Neuronal stem cell (in vitro differentiated cells): Measurements from ENCODE around the gene PDE3B.
A peak's percentile ranks its signal among the peaks of the same experiment; 100 is the strongest.

ENCODE experiments used
- DNase-seq: peaks from one replicate; pipeline ENCODE4 v3.0.0-alpha.2; 2013; ENCODE audit warnings: low spot score
- H2AFZ ChIP-seq: one replicate; pipeline ENCODE4 v1.6.1; 2013; ENCODE audit warnings: mild to moderate bottlenecking, low read length, inconsistent platforms
- H2AK5ac ChIP-seq: 2 replicates; pipeline ENCODE4 v1.6.1; 2013; ENCODE audit warnings: low read depth, mild to moderate bottlenecking, inconsistent platforms, low read length, moderate library complexity, mixed read lengths
- H2BK120ac ChIP-seq: 2 replicates; pipeline ENCODE4 v1.6.1; 2013; ENCODE audit warnings: low read depth, mild to moderate bottlenecking, inconsistent platforms, low read length, moderate library complexity, mixed read lengths
- H2BK12ac ChIP-seq: one replicate; pipeline ENCODE4 v1.6.1; 2013; ENCODE audit warnings: low read length, inconsistent platforms
- H2BK15ac ChIP-seq: 2 replicates; pipeline ENCODE4 v1.6.1; 2013; ENCODE audit warnings: mild to moderate bottlenecking, low read length, inconsistent platforms, mixed read lengths
- H2BK5ac ChIP-seq: one replicate; pipeline ENCODE4 v1.6.1; 2013; ENCODE audit warnings: inconsistent platforms, mild to moderate bottlenecking, low read length, moderate library complexity
- H3K14ac ChIP-seq: one replicate; pipeline ENCODE4 v1.6.1; 2013; ENCODE audit warnings: low read length, inconsistent platforms
- H3K18ac ChIP-seq: 2 replicates; pipeline ENCODE4 v1.6.1; 2013; ENCODE audit warnings: low read length, inconsistent platforms
- H3K23ac ChIP-seq: 2 replicates; pipeline ENCODE4 v1.6.1; 2013; ENCODE audit warnings: low read depth, mild to moderate bottlenecking, mixed read lengths, low read length, inconsistent platforms; ENCODE audit not compliant: poor library complexity
- H3K27ac ChIP-seq: replicated peaks from 3 replicates; pipeline ENCODE4 v1.5.1; 2013; ENCODE audit warnings: low read length, inconsistent platforms
- H3K27me3 ChIP-seq, 3 experiments: 2 replicates each; pipeline ENCODE4 v1.6.1; 2013; ENCODE audit warnings: low read length in 3 of 3, mild to moderate bottlenecking in 2 of 3, inconsistent platforms in 1 of 3, low read depth in 1 of 3, mixed read lengths in 1 of 3, moderate library complexity in 1 of 3; ENCODE audit not compliant: control insufficient read depth in 3 of 3, insufficient read depth in 3 of 3
- H3K36me3 ChIP-seq, 2 donors: replicated peaks in 1 of 2; 2 replicates each; pipeline ENCODE4 v1.6.1; 2013; ENCODE audit warnings: low read length in 2 of 2; ENCODE audit not compliant: control insufficient read depth in 2 of 2, insufficient read depth in 2 of 2
- H3K4ac ChIP-seq: 2 replicates; pipeline ENCODE4 v1.6.1; 2013; ENCODE audit warnings: inconsistent platforms, mild to moderate bottlenecking, low read length, moderate library complexity
- H3K4me1 ChIP-seq, 2 donors: 1 replicate in 1 of 2; 2 replicates in 1 of 2; pipeline ENCODE4 v1.6.1; 2013; ENCODE audit warnings: low read length in 2 of 2, low read depth in 1 of 2; ENCODE audit not compliant: control insufficient read depth in 2 of 2, insufficient read depth in 1 of 2
- H3K4me2 ChIP-seq: one replicate; pipeline ENCODE4 v1.6.1; 2013; ENCODE audit warnings: mild to moderate bottlenecking, low read length, inconsistent platforms; ENCODE audit not compliant: insufficient read depth, poor library complexity, severe bottlenecking
- H3K4me3 ChIP-seq, 2 donors: 2 replicates each; pipeline ENCODE4 v1.5.1; 2013; ENCODE audit warnings: low read length in 2 of 2, mild to moderate bottlenecking in 2 of 2, inconsistent platforms in 1 of 2, moderate library complexity in 1 of 2
- H3K79me1 ChIP-seq: one replicate; pipeline ENCODE4 v1.6.1; 2013; ENCODE audit warnings: low read depth, mild to moderate bottlenecking, inconsistent platforms, low read length, moderate library complexity
- H3K9ac ChIP-seq: one replicate; pipeline ENCODE4 v1.6.1; 2013; ENCODE audit warnings: mild to moderate bottlenecking, low read depth, low read length, inconsistent platforms; ENCODE audit not compliant: poor library complexity
- H3K9me3 ChIP-seq, 2 donors: replicated peaks in 1 of 2; 2 replicates each; pipeline versions ENCODE3 to v1.6.1; 2013; ENCODE audit warnings: low read length in 2 of 2, mild to moderate bottlenecking in 2 of 2, inconsistent platforms in 1 of 2, low read depth in 1 of 2, mixed read lengths in 1 of 2, moderate library complexity in 1 of 2; ENCODE audit not compliant: control insufficient read depth in 2 of 2, insufficient read depth in 1 of 2
- H4K8ac ChIP-seq: one replicate; pipeline ENCODE4 v1.6.1; 2013; ENCODE audit warnings: low read depth, mild to moderate bottlenecking, inconsistent platforms, low read length, moderate library complexity
- H4K91ac ChIP-seq: one replicate; pipeline ENCODE4 v1.6.1; 2013; ENCODE audit warnings: low read length, low read depth, mild to moderate bottlenecking, inconsistent platforms; ENCODE audit not compliant: poor library complexity
- WGBS, 2 donors: extraction: QIAGEN DNeasy Blood & Tissue Kit; methylation state at CpG; one replicate each; pipeline ENCODE4 v1.1.7; 2013; ENCODE audit warnings: missing lambda C conversion rate in 2 of 2, mixed read lengths in 1 of 2; ENCODE audit not compliant: insufficient read length in 2 of 2, insufficient replicate concordance in 1 of 2; ENCODE audit errors: extremely low coverage in 2 of 2; 5-methylcytosine and 5-hydroxymethylcytosine counted together

PDE3B gene

DNA sequence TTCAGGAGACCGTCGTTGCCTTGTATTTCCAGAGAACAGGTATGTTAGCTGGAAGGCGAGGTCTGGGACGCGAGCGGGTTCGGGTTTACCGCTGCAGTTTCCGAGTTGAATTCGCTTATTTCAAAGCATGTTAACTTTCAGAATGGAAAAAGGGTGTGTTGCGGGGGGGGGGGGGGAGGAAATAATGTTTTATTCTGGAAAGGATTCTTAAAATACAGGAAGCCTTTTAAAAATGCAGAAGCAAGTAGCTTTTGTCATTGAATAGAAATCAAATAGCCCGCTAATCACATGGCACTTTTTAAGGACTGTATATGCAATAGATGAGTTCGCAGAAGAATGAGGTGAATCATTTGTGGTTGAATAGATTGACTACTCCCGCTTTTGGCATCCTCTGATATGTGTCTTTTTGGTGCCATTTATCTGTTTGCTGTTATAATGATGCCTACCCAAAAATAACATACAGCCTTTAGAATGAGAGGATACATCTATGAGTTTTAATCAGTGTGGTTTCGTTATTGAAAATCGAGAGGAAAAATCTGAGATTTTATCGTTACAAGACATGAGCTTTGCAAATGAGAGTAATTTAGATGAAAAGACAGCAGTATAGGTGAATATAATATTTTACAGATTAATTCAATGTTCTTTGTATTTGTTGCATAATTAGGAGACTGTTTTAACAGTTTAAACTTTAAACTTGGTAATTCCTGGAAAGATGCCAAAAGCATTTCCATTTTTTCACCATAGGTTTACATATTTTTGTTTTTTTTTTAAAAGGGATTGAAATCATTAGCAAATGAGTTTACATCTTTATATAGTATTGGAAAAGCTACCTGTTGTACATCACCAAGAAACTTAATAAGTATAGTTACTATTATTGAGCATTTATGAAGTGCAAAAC, 1.7 kb downstream of the PDE3B start:
- no peak overlapping the region for H3K18ac ChIP-seq
- no peak overlapping the region for H2BK15ac ChIP-seq
- peaks cover 5% of the 10 kb centered on the region for H3K79me1 ChIP-seq
- DNase-seq, result no peak
- no peak overlapping the region for H2BK120ac ChIP-seq
- no peak overlapping the region for H4K91ac ChIP-seq
- no peak overlapping the region for H2AK5ac ChIP-seq
- H2AFZ ChIP-seq, result peak overlapping the region; percentile 99
- H3K4me2 ChIP-seq, result peak overlapping the region; percentile 83
- H3K27ac ChIP-seq, result no peak overlapping the region
- WGBS, 2 donors, result no CpG with 5 or more reads among the region's 17 CpGs
- no peak overlapping the region for H2BK12ac ChIP-seq
- H3K4ac ChIP-seq, result no peak overlapping the region
- H3K23ac ChIP-seq, result no peak overlapping the region
- no peak overlapping the region for H4K8ac ChIP-seq
- H2BK5ac ChIP-seq, result no peak overlapping the region
- H3K4me1 ChIP-seq, result peaks cover 3 to 5% of the 10 kb centered on the region in 2 donors
- peak overlapping the region; percentile 88 to 98 for H3K4me3 ChIP-seq
- peak overlapping the region; percentile 96 for H3K9ac ChIP-seq
- H3K36me3 ChIP-seq, result no peaks in the 10 kb centered on the region
- H3K9me3 ChIP-seq, result no peaks in the 10 kb centered on the region
- H3K27me3 ChIP-seq, result peaks cover 0 to 2% (median 0%) of the 10 kb centered on the region in 3 experiments
- H3K14ac ChIP-seq, result no peak overlapping the region

DNA sequence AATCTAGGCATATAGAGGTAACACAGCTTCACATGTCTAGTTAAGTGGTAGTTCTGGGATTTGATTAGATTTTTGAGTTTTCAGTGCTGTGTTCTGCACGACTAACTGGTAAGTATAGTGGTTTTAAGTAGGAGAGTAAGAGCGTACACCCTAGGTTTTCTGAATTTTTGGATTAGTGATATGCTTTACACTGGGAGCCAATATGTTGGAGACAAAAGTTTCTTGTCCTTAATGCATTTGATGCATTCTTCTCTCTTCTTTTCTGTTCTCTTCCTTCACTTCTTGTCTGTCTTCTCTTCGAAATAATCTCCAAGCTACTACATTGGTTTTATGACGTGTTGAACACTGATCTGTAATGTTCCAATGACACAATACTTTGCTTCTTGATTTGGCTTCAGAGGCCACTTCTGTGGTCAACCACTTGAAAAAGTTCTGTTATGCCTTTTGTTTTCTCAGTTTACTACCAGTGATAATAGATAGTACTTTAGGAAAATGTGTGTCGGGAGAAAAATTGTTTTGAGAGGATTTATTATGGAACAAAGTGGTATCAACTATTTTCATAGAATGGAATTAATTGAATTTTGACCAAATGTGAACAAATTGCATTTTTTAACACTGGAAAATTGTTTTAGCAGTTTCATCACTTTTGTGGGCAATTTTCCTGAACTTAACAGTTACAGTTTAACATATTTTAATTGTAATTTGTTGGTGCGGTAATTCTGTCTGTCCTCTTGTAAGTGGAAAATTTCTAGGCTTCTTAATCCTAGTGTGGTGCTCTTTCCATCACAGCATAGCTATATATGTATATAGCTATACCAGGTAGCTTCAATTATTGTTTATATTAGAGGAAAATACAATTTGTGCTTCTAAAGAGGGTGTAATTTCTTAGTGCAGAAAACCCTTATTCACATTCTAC, 2.6 kb downstream of the PDE3B start:
- WGBS, 2 donors, result 100% methylated on average over 1 of the region's 6 CpGs
- Histone ChIP-seq H3K27me3 (peaks cover 0 to 2% (median 0%) of the 10 kb centered on the region in 3 experiments), H2BK12ac (no peak overlapping the region), H3K4me2 (no peak overlapping the region), H3K14ac (no peak overlapping the region), H3K27ac (no peak overlapping the region), H3K36me3 (peaks cover 0 to 4% of the 10 kb centered on the region in 2 donors), H2AFZ (no peak overlapping the region), H3K9ac (no peak overlapping the region), H2BK15ac (no peak overlapping the region), H2BK120ac (no peak overlapping the region), H3K23ac (no peak overlapping the region), H3K79me1 (peaks cover 5% of the 10 kb centered on the region), H2AK5ac (no peak overlapping the region), H3K9me3 (peaks cover 0 to 5% of the 10 kb centered on the region in 2 donors), H3K4ac (no peak overlapping the region), H3K4me1 (peaks cover 3 to 5% of the 10 kb centered on the region in 2 donors), H3K18ac (no peak overlapping the region), H4K8ac (no peak overlapping the region), H2BK5ac (no peak overlapping the region), H4K91ac (no peak overlapping the region), H3K4me3 (peak overlapping the region in 1 of 2 donors; percentile 88)
- DNase-seq, result no peak

DNA sequence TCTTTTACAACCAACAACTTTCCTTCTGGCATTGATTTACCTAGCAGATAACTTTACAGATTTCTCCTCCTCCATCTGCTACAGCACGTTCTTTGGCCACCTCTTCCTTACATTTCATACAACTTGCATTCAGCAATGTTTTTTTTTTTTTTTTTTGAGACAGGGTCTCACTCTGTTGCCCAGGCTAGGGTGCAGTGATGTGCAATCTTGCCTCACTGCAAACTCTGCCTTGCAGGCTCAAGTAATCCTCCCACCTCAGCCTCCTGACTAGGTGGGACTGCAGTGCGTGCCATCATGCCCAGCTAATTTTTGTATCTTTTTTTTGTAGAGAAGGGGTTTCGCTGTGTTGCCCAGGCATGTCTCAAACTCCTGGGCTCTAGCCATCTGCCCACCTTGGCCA, 6.5 kb downstream of the PDE3B start:
- Histone ChIP-seq H3K9me3 (peaks cover 0 to 5% of the 10 kb centered on the region in 2 donors), H3K23ac (no peak overlapping the region), H3K14ac (no peak overlapping the region), H3K27ac (no peak overlapping the region), H2BK15ac (no peak overlapping the region), H2BK120ac (no peak overlapping the region), H3K4ac (no peak overlapping the region), H2AFZ (no peak overlapping the region), H3K9ac (no peak overlapping the region), H4K91ac (no peak overlapping the region), H4K8ac (no peak overlapping the region), H3K4me2 (no peak overlapping the region), H2BK12ac (no peak overlapping the region), H2BK5ac (no peak overlapping the region), H3K79me1 (no peaks in the 10 kb centered on the region), H3K36me3 (peaks cover 0 to 7% of the 10 kb centered on the region in 2 donors), H3K4me1 (peaks cover 1 to 5% of the 10 kb centered on the region in 2 donors), H3K27me3 (no peaks in the 10 kb centered on the region), H2AK5ac (no peak overlapping the region), H3K4me3 (no peak overlapping the region), H3K18ac (no peak overlapping the region)
- WGBS, 2 donors, result no CpG with 5 or more reads among the region's 3 CpGs
- DNase-seq, result no peak

DNA sequence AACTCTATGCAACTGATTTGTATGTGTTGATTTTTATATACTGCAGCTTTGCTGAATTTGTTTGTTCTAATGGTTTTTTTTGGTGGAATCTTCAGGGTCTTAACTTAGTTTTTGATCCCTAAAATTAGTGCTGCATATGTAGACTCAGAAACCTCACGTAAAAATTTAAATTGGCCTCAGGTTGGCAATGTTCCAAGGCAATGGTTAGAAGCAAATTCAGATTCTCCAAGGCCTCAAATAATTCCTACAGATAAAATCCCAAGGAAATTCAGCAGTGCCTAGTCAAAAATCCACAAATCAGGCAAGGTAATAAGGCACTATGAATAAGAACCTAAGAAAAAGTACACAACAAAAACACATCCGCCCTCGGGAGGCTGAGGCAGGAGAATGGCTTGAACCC, 9.5 kb downstream of the PDE3B start:
- Histone ChIP-seq H3K4ac (no peak overlapping the region), H3K9me3 (peaks cover 0 to 5% of the 10 kb centered on the region in 2 donors), H3K4me1 (peaks cover 0 to 1% of the 10 kb centered on the region in 2 donors), H2BK5ac (no peak overlapping the region), H2BK12ac (no peak overlapping the region), H3K14ac (no peak overlapping the region), H4K91ac (no peak overlapping the region), H3K9ac (no peak overlapping the region), H2BK15ac (no peak overlapping the region), H3K79me1 (no peaks in the 10 kb centered on the region), H3K4me3 (no peak overlapping the region), H2AFZ (no peak overlapping the region), H3K4me2 (no peak overlapping the region), H4K8ac (no peak overlapping the region), H3K36me3 (peaks cover 0 to 7% of the 10 kb centered on the region in 2 donors), H3K18ac (no peak overlapping the region), H2AK5ac (no peak overlapping the region), H3K27ac (no peak overlapping the region), H3K23ac (no peak overlapping the region), H2BK120ac (no peak overlapping the region), H3K27me3 (no peaks in the 10 kb centered on the region)
- no CpG with 5 or more reads among the region's 3 CpGs for WGBS, 2 donors
- DNase-seq, result no peak
